Fibroblast of mammary gland (primary cell): ENCODE results near the gene STX12.
"Not testable (repeated sequence)": the region's sequence is repeated elsewhere in the genome, so short reads cannot be mapped to it uniquely, and the experiment has no call there.

ENCODE experiments used
- DNase-seq: peaks from one replicate; pipeline ENCODE4 v3.0.0-alpha.2; 2010; ENCODE audit warnings: low read depth
- H3K4me3 ChIP-seq: 2 replicates; pipeline ENCODE4 v1.5.1; 2011; ENCODE audit warnings: low read depth, mild to moderate bottlenecking, low read length, moderate library complexity; ENCODE audit not compliant: control insufficient read depth
- TF ChIP-seq, protein P1 (sequence below): conservative IDR thresholded peaks from 2 replicates; pipeline ENCODE4 v1.5.1; 2011; ENCODE audit warnings: low read depth, low read length, inconsistent platforms; ENCODE audit not compliant: control insufficient read depth, insufficient read depth

Gene STX12

DNA sequence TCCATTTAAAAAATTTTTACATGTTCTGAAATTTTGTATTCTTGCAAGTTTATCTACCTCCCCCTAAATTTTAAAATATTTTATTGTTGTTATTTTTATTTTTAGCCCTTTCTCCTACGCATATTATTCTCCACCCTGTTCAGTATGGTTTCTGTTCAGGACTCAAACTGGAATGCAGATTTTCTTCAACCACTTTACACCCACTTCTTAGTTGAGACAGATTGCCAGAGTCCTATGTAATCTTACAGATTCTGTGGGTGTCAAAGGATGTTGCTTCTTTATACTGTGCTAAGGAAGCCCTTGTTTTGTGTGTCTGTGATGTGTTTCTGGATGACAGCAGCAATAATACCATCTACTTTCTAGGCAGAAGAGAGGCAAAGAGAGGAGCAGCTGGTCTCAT, 36.9 kb downstream of the STX12 start:
- no peak overlapping the region for H3K4me3 ChIP-seq

DNA sequence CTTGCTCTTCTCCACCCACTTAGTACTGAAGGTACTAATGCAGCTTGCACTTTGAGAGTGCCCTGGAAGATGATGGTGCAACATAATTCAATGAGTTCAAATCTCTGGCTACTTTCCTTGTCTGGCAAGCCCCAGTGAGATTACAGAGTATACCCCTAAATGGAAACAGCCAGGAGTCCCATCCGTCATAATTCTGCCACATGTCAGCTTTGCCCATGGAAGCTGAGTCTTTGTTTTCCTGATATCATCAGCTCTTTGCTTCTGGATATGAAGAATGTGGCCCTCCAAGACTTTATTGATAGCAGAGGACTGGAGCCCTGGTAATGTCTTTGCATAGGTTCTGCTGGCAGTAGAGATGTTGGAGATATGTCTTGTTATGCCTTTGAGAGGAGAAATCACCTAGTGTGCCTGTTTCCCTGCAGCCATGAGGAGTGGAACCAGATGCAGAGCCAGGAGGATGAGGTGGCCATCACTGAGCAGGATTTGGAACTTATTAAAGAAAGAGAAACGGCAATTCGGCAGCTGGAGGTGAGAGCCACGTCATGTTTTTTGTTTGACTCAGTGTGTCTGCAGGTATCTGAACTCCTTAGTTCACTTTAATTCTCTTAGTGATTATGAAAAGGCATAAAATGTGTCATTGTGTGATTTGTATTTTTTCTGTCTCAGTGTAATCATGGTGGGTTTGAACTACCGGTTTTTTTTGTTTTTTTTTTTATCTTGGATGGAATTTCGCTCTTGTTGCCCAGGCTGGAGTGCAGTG, 38.9 kb downstream of the STX12 start:
- no peak for DNase-seq
- H3K4me3 ChIP-seq, result no peak overlapping the region
- TF ChIP-seq, protein P1, sequence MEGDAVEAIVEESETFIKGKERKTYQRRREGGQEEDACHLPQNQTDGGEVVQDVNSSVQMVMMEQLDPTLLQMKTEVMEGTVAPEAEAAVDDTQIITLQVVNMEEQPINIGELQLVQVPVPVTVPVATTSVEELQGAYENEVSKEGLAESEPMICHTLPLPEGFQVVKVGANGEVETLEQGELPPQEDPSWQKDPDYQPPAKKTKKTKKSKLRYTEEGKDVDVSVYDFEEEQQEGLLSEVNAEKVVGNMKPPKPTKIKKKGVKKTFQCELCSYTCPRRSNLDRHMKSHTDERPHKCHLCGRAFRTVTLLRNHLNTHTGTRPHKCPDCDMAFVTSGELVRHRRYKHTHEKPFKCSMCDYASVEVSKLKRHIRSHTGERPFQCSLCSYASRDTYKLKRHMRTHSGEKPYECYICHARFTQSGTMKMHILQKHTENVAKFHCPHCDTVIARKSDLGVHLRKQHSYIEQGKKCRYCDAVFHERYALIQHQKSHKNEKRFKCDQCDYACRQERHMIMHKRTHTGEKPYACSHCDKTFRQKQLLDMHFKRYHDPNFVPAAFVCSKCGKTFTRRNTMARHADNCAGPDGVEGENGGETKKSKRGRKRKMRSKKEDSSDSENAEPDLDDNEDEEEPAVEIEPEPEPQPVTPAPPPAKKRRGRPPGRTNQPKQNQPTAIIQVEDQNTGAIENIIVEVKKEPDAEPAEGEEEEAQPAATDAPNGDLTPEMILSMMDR, result no peak

More for the DNA sequence above, 36.9 kb downstream of the STX12 start:
- DNase-seq, result no peak
- TF ChIP-seq, protein P1, result no peak

- H3K4me3 ChIP-seq, result no peak overlapping the region
- TF ChIP-seq, protein P1, result no peak
- peak; percentile 68 for DNase-seq
These were observed 44.1 kb downstream of the STX12 start for GRCh38 chr1:27816921-27817630.

DNA sequence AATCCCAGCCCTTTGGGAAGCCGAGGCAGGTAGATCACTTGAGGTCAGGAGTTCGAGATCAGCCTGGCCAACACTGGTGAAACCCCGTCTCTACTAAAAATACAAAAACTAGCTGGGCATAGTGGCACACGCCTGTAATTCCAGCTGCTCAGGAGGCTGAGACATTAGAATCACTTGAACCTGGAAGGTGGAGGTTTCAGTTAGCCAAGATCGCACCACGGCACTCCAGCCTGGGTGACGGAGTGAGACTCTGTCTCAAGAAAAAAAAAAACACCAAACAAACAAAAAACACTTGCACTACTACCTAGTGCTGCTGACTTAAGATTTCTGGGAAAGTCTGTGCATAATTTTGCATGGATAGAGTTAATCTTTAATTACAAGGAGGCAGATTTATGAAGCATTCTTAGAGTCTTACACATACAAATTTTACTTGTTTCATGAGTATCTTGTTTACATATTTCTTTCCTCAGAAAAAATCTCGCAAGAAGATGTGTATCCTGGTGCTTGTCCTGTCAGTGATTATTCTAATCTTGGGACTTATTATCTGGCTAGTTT, 48.8 kb downstream of the STX12 start:
- no peak overlapping the region for H3K4me3 ChIP-seq
- no peak for DNase-seq
- TF ChIP-seq, protein P1, result no peak

DNA sequence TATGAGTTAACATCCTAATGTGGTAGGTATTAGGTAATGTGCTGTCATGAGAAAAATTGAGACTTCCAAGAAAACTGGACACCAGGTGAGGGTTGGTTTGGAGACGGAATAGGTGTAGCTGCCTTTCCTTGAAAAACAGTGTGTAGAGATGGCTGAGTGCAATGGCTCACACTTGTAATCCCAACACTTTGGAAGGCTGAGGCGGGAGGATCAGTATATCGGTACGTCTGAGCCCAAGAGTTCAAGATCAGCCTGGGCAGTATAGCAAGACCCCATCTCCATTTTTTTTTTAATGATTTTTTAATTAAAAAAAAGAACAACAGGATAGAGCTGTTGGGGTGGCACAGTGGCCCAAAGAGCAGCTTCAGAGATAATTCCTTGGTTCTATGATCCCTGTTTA, 50.8 kb downstream of the STX12 start:
- H3K4me3 ChIP-seq, result no peak overlapping the region
- DNase-seq, result no peak
- TF ChIP-seq, protein P1, result no peak

GRCh38 chr1:27824411-27824810, 51.4 kb downstream of the STX12 start:
- no peak overlapping the region for H3K4me3 ChIP-seq
- DNase-seq, result no peak
- TF ChIP-seq, protein P1, result no peak

- H3K4me3 ChIP-seq, DNase-seq: not testable (repeated sequence)
These were observed 56.4 kb downstream of the STX12 start for GRCh38 chr1:27829339-27829960.
